ENCODE measurements around the gene MVK.

MVK gene

GRCh38 chr12:109573029-109573913 is at the start of gene MVK, which contains the start of gene MMAB:
TSS of gene MVK (plus strand) at chr12:109573794. CDS start at chr12:109574823, 1,029 bp downstream.
TSS of gene MMAB (minus strand) at chr12:109573504. CDS start at chr12:109573480, 24 bp downstream.
- peak; percentile 99 for DNase-seq (ENCODE audit: low spot score)

- no peak for DNase-seq (ENCODE audit: low spot score)
These were observed 48.9 kb upstream of the MVK start for GRCh38 chr12:109524466-109525278.

GRCh38 chr12:109525279-109525585 is 48.4 kb upstream of the MVK start:
- no peak for DNase-seq (ENCODE audit: low spot score)

- no peak for DNase-seq (ENCODE audit: low spot score)
These were observed 46.0 kb upstream of the MVK start for GRCh38 chr12:109527489-109528123.

- no peak for DNase-seq (ENCODE audit: low spot score)
These were observed 43.6 kb upstream of the MVK start for GRCh38 chr12:109529691-109530640.

GRCh38 chr12:109531411-109531810 is 42.2 kb upstream of the MVK start:
- DNase-seq (ENCODE audit: low spot score) = no peak

GRCh38 chr12:109532721-109533486 is 40.7 kb upstream of the MVK start:
- no peak for DNase-seq (ENCODE audit: low spot score)

GRCh38 chr12:109533487-109533740 is 40.2 kb upstream of the MVK start:
- DNase-seq (ENCODE audit: low spot score) = no peak

- no peak for DNase-seq (ENCODE audit: low spot score)
These were observed 39.1 kb upstream of the MVK start for GRCh38 chr12:109534456-109534855.

- DNase-seq (ENCODE audit: low spot score) = no peak
These were observed 38.2 kb upstream of the MVK start for GRCh38 chr12:109535231-109535862.

- no peak for DNase-seq (ENCODE audit: low spot score)
These were observed 37.7 kb upstream of the MVK start for GRCh38 chr12:109535863-109536250.

- no peak for DNase-seq (ENCODE audit: low spot score)
These were observed 36.5 kb upstream of the MVK start for GRCh38 chr12:109537136-109537535.

GRCh38 chr12:109538191-109538863 is 35.3 kb upstream of the MVK start:
- DNase-seq (ENCODE audit: low spot score) = no peak

- DNase-seq (ENCODE audit: low spot score) = no peak
These were observed 34.1 kb upstream of the MVK start for GRCh38 chr12:109539508-109539907.

GRCh38 chr12:109540526-109541412 is 32.8 kb upstream of the MVK start:
- DNase-seq (ENCODE audit: low spot score) = no peak

GRCh38 chr12:109541413-109541726 is 32.2 kb upstream of the MVK start:
- DNase-seq (ENCODE audit: low spot score) = no peak

- no peak for DNase-seq (ENCODE audit: low spot score)
These were observed 31.6 kb upstream of the MVK start for GRCh38 chr12:109542014-109542413.

GRCh38 chr12:109542876-109543275 is 30.7 kb upstream of the MVK start:
- DNase-seq (ENCODE audit: low spot score) = no peak

GRCh38 chr12:109544955-109545531 is 28.6 kb upstream of the MVK start:
- no peak for DNase-seq (ENCODE audit: low spot score)

All from HuH-7.5 (cell line).